Hair follicular keratinocyte (primary cell): Measurements from ENCODE around the gene SAE1. TPM values are rescaled to one million over a fixed set of nuclear protein-coding genes. Genes with fewer than 3 reads are reported as not detected.

Experiments used
- total RNA-seq: library from RNA; depleted of rRNA; stranded (reverse); fragments of >200 nt; gene quantifications from 2 replicates; pipeline ENCODE4 v1.2.3, GENCODE V29; 2015

Gene SAE1
- total RNA-seq, result 61.0 and 119 TPM in 2 replicates

DNA sequence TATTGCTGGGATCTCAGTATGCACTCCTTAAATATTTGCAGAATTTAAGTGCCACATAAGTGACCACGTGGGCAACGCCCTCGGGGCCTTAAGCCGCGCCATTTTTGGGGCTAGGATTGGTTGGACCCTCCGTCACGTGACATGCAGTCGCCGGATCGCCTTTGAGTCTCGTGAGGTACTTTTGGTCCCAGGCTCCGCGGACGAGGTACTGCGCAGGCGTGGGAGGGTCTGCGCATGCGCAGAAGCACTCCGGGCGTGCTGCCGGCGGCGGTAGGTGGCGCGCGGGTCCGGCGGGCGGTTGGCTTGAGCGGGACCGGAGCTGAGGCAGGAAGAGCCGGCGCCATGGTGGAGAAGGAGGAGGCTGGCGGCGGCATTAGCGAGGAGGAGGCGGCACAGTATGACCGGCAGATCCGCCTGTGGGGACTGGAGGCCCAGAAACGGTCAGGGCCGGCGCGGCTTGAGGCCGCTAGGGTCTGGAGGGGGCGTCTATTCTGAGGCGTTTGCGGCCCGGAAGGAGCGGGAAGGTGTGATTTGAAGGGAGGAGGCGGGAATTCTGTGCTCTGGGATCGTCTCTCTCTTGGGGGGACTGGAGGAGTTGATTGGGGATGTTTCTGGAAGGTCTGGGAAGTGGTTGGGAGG, at the start of gene SAE1:
Gene SAE1 (plus strand): TSS at position 247 of the 639 bp plus-strand sequence. CDS start 96 bp downstream, at position 343.

DNA sequence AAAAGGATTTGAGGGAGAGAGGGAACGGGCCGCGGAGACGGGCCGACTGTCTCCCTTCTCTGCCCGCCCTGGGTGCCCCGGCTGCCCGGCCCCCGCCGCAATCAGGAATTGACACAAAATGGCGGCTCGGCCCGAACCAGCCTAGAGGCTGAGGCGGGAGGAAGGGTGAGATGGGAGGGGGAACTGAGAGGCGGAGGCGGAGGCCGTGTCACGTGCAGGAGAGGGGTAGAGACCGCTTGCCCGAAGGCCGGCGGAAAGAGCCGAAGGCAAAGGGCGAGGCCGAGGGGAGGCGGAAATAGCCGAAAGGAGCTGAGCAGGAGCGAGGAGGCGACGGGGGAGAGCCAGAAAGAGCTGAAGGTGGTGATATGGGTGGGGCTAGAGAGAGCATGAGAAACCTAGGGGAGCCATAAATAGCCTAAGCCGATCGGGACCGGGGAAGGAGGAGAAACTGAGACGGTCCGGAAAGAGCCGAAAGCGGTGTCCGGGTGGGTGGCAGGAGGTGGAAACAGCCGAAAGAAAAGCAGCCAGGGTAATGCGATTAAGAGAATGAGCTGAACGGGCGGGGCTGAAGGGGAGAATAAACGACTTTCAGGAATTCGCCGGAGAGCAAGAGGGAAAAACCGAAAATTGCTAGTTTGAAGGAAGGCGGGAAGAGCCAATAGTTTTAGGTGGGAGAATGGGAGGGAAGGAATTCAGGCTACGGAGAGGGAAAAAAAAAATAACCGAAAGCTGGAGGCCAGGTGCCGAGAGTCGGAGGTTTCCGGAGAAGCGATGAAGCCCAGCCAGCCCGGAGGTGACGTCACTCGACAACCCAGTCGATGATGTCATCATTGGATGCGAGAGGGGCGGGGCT, 17.4 kb upstream of the SAE1 start, which contains the start of gene ZC3H4:
Gene ZC3H4 (minus strand): TSS at position 780 of the 853 bp plus-strand sequence. CDS start 1,192 bp downstream, outside the sequence.

DNA sequence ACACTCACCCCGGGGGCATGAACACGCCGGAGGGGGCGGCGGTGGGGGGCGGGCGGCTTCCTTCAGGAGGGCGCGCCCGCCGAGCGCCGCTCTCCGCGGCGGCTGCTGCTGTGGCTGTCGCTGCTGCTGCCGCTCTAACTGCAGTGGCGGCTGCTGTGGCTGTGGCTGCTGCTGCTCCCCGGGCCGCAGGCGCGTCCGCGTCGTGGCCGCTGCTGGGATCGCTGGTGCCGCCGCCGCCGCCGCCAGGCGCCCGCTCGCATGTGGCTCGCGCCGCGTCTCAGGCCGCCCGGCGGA, 100.2 kb downstream of the SAE1 start, which contains the start of gene BBC3:
Gene BBC3 (minus strand): TSS at position 279 of the 294 bp plus-strand sequence. CDS start 2,768 bp downstream, outside the sequence.

DNA sequence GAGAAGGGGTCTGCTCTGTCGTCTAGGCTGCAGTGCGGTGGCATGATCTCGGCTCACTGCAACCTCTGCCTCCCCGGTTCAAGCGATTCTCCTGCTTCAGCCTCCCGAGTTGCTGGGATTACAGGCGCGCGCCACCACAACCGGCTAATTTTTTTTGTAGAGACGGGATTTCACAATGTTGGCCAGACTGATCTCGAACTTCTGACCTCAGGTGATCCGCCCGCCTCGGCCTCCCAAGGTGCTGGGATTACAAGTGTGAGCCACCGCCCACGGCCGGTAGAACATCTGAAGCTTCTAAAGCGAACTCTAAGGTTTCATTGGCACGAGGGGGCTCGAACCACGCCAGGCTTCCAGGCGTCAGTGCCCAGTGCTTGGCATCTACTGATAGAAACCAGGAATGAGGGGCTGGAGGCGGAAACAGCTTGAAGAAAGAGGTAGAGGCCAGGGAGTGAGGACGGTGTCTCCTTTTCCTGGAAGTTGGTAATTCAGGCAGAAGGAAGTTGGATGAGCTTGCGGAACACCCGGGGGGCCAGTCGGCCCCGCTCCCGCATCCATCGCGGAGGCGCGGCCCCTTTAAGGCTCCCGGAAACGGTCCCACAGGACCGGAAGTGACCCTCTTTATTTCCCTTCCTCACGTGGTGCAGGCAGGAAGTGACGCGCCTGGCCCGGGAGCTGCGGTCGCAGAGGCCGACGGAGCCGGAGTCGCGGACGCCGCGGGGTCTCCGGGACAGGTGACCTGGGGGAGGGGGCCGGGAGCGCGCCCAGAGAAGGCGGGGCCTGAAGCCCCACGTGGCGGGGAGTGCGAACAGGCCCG, 125.5 kb downstream of the SAE1 start, which contains the start of gene CCDC9:
Gene CCDC9 (plus strand): TSS at position 647 of the 814 bp plus-strand sequence. CDS start 1,876 bp downstream, outside the sequence.

Other genes starting within 250 kb of the SAE1 start
- gene NPAS1, start 111.0 kb upstream of the SAE1 start, total RNA-seq, result 0.46 TPM in 1 of 2 replicates, not detected in the other
- 48.2 and 80.9 TPM in 2 replicates for gene TMEM160, start 82.2 kb upstream of the SAE1 start, total RNA-seq
- 14.3 and 16.3 TPM in 2 replicates for gene ZC3H4, start 17.1 kb upstream of the SAE1 start, total RNA-seq
- 3.8 and 12.5 TPM in 2 replicates for gene BBC3, start 100.4 kb downstream of the SAE1 start, total RNA-seq
- 11.9 and 12.0 TPM in 2 replicates for gene CCDC9, start 125.7 kb downstream of the SAE1 start, total RNA-seq
- gene INAFM1, start 144.1 kb downstream of the SAE1 start, total RNA-seq, result 3.5 and 4.6 TPM in 2 replicates
- gene C5AR1, start 179.0 kb downstream of the SAE1 start, total RNA-seq, result not detected in 2 replicates
- gene C5AR2, start 201.3 kb downstream of the SAE1 start, total RNA-seq, result not detected in 2 replicates
- 15.9 and 17.2 TPM in 2 replicates for gene DHX34, start 218.5 kb downstream of the SAE1 start, total RNA-seq